H9 (cell line): ENCODE results near the gene IGLL5. TPM values are rescaled to one million over a fixed set of nuclear protein-coding genes. Genes with fewer than 3 reads are reported as not detected.

Experiments
- DNase-seq: peaks from one replicate; pipeline ENCODE4 v3.0.0-alpha.2; 2017
- H2AFZ ChIP-seq: one replicate; pipeline ENCODE4 v1.6.1; 2013; ENCODE audit warnings: mild to moderate bottlenecking, low read length, control low read depth, moderate library complexity
- H2AK5ac ChIP-seq: 2 replicates; pipeline ENCODE4 v1.6.1; 2013; ENCODE audit warnings: low read length, control low read depth, mixed read lengths; ENCODE audit not compliant: insufficient read length
- H2BK120ac ChIP-seq: one replicate; pipeline ENCODE4 v1.6.1; 2013; ENCODE audit warnings: low read depth, mild to moderate bottlenecking, low read length, control low read depth, inconsistent platforms; ENCODE audit not compliant: poor library complexity, severe bottlenecking
- H2BK12ac ChIP-seq: 2 replicates; pipeline ENCODE4 v1.6.1; 2013; ENCODE audit warnings: low read length, control low read depth, mixed read lengths, low read depth; ENCODE audit not compliant: insufficient read length
- H2BK15ac ChIP-seq: 2 replicates; pipeline ENCODE4 v1.6.1; 2013; ENCODE audit warnings: low read depth, low read length, control low read depth
- H2BK20ac ChIP-seq: one replicate; pipeline ENCODE4 v1.6.1; 2013; ENCODE audit warnings: low read depth, mild to moderate bottlenecking, low read length, control low read depth, inconsistent platforms; ENCODE audit not compliant: poor library complexity, severe bottlenecking
- H2BK5ac ChIP-seq: 2 replicates; pipeline ENCODE4 v1.6.1; 2013; ENCODE audit warnings: low read length, control low read depth, mixed read lengths; ENCODE audit not compliant: insufficient read length
- H3K14ac ChIP-seq: 2 replicates; pipeline ENCODE4 v1.6.1; 2013; ENCODE audit warnings: low read length, control low read depth; ENCODE audit not compliant: insufficient read depth
- H3K18ac ChIP-seq: 2 replicates; pipeline ENCODE4 v1.6.1; 2013; ENCODE audit warnings: low read depth, mild to moderate bottlenecking, mixed read lengths, low read length, control low read depth; ENCODE audit not compliant: insufficient read length
- H3K23ac ChIP-seq: 2 replicates; pipeline ENCODE4 v1.6.1; 2013; ENCODE audit warnings: low read length, control low read depth, mixed read lengths, low read depth; ENCODE audit not compliant: insufficient read length
- H3K23me2 ChIP-seq: 2 replicates; pipeline ENCODE4 v1.6.1; 2013; ENCODE audit warnings: low read depth, mild to moderate bottlenecking, mixed read lengths, low read length, control low read depth; ENCODE audit not compliant: insufficient read length, poor library complexity, severe bottlenecking
- H3K27ac ChIP-seq: 2 replicates; pipeline ENCODE4 v1.5.1; 2013; ENCODE audit warnings: low read length, control low read depth, mixed read lengths, low read depth; ENCODE audit not compliant: insufficient read length
- H3K27me3 ChIP-seq: 2 replicates; pipeline ENCODE4 v1.6.1; 2013; ENCODE audit warnings: low read length, control low read depth, inconsistent platforms; ENCODE audit not compliant: insufficient read depth
- H3K4ac ChIP-seq: 2 replicates; pipeline ENCODE4 v1.6.1; 2013; ENCODE audit warnings: low read depth, mild to moderate bottlenecking, control low read depth, inconsistent platforms, low read length, moderate library complexity
- H3K4me1 ChIP-seq: 2 replicates; pipeline ENCODE4 v1.6.1; 2013; ENCODE audit warnings: low read length, control low read depth, inconsistent platforms; ENCODE audit not compliant: insufficient read depth
- H3K4me2 ChIP-seq: 2 replicates; pipeline ENCODE4 v1.6.1; 2013; ENCODE audit warnings: low read length, control low read depth, mixed read lengths; ENCODE audit not compliant: insufficient read length, insufficient read depth
- H3K56ac ChIP-seq: 2 replicates; pipeline ENCODE4 v1.6.1; 2013; ENCODE audit warnings: low read depth, mild to moderate bottlenecking, mixed read lengths, low read length, control low read depth; ENCODE audit not compliant: insufficient read length
- H3K79me1 ChIP-seq: 2 replicates; pipeline ENCODE4 v1.6.1; 2013; ENCODE audit warnings: low read depth, mild to moderate bottlenecking, moderate library complexity, low read length, control low read depth, inconsistent platforms; ENCODE audit not compliant: insufficient read depth, poor library complexity, severe bottlenecking
- H3K79me2 ChIP-seq: 2 replicates; pipeline ENCODE4 v1.6.1; 2013; ENCODE audit warnings: low read length, control low read depth, inconsistent platforms; ENCODE audit not compliant: insufficient read depth
- H3K9ac ChIP-seq: 2 replicates; pipeline ENCODE4 v1.6.1; 2013; ENCODE audit warnings: low read length, control low read depth, mixed read lengths; ENCODE audit not compliant: insufficient read length; ENCODE audit errors: extremely low read depth
- H3K9me3 ChIP-seq: one replicate; pipeline ENCODE4 v1.6.1; 2013; ENCODE audit warnings: low read depth, low read length, inconsistent platforms; ENCODE audit not compliant: control insufficient read depth
- H3T11ph ChIP-seq: one replicate; pipeline ENCODE4 v1.6.1; 2013; ENCODE audit warnings: mild to moderate bottlenecking, low read length, control low read depth, inconsistent platforms
- H4K20me1 ChIP-seq: one replicate; pipeline ENCODE4 v1.6.1; 2013; ENCODE audit not compliant: control insufficient read depth, insufficient read length, insufficient read depth
- H4K5ac ChIP-seq: 2 replicates; pipeline ENCODE4 v1.6.1; 2013; ENCODE audit warnings: low read depth, mild to moderate bottlenecking, mixed read lengths, low read length, control low read depth; ENCODE audit not compliant: insufficient read length
- H4K8ac ChIP-seq: replicated peaks from 2 replicates; pipeline ENCODE4 v1.6.1; 2013; ENCODE audit warnings: low read length, control low read depth, mixed read lengths, low read depth; ENCODE audit not compliant: insufficient read length
- H4K91ac ChIP-seq: 2 replicates; pipeline ENCODE4 v1.6.1; 2013; ENCODE audit warnings: low read depth, mild to moderate bottlenecking, moderate library complexity, mixed read lengths, low read length, control low read depth; ENCODE audit not compliant: insufficient read length
- H3K27ac Mint-ChIP-seq, 3 experiments: 2 replicates in 2 of 3; 3 replicates in 1 of 3; pipeline ENCODE4 v1.8.0; 2020 to 2021; ENCODE audit warnings: mixed read lengths in 3 of 3, mild to moderate bottlenecking in 1 of 3, moderate library complexity in 1 of 3
- H3K27me3 Mint-ChIP-seq: 2 replicates; pipeline ENCODE4 v1.8.0; 2021; ENCODE audit warnings: low read depth, mild to moderate bottlenecking, moderate library complexity, mixed read lengths
- H3K36me3 Mint-ChIP-seq, 3 experiments: 2 replicates in 2 of 3; 3 replicates in 1 of 3; pipeline ENCODE4 v1.8.0; 2020 to 2021; ENCODE audit warnings: low read depth in 3 of 3, mixed read lengths in 3 of 3; ENCODE audit not compliant: insufficient read depth in 1 of 3
- H3K4me1 Mint-ChIP-seq, 2 experiments: 2 replicates each; pipeline ENCODE4 v1.8.0; 2020; ENCODE audit warnings: mixed read lengths in 2 of 2
- H3K4me3 Mint-ChIP-seq, 2 experiments: 2 replicates in 1 of 2; 3 replicates in 1 of 2; pipeline ENCODE4 v1.8.0; 2020 to 2021; ENCODE audit warnings: mild to moderate bottlenecking in 2 of 2, mixed read lengths in 2 of 2, moderate library complexity in 1 of 2
- H3K9me3 Mint-ChIP-seq, 2 experiments: 2 replicates in 1 of 2; 3 replicates in 1 of 2; pipeline ENCODE4 v1.8.0; 2020; ENCODE audit warnings: mild to moderate bottlenecking in 2 of 2, mixed read lengths in 2 of 2, moderate library complexity in 1 of 2
- WGBS: extraction: QIAGEN DNeasy Blood & Tissue Kit; methylation state at CpG from one replicate; pipeline ENCODE4 v1.1.7; 2013; ENCODE audit warnings: missing lambda C conversion rate, low lambda C conversion rate, mixed read lengths; ENCODE audit not compliant: insufficient read length; ENCODE audit errors: extremely low coverage; 5-methylcytosine and 5-hydroxymethylcytosine counted together
- total RNA-seq: library from RNA; stranded (reverse); gene quantifications from 2 replicates; pipeline ENCODE4 v1.2.1, GENCODE V29; 2021
- TF ChIP-seq, protein P1 (sequence below): fragments of 200-600 bp; sonication (generic); conservative IDR thresholded peaks from 3 replicates; pipeline ENCODE4 v1.8.0; 2021; ENCODE audit warnings: antibody characterized with exemption, mild to moderate bottlenecking

IGLL5 gene
- total RNA-seq, 1 experiment from 2014 or later, result not detected

DNA sequence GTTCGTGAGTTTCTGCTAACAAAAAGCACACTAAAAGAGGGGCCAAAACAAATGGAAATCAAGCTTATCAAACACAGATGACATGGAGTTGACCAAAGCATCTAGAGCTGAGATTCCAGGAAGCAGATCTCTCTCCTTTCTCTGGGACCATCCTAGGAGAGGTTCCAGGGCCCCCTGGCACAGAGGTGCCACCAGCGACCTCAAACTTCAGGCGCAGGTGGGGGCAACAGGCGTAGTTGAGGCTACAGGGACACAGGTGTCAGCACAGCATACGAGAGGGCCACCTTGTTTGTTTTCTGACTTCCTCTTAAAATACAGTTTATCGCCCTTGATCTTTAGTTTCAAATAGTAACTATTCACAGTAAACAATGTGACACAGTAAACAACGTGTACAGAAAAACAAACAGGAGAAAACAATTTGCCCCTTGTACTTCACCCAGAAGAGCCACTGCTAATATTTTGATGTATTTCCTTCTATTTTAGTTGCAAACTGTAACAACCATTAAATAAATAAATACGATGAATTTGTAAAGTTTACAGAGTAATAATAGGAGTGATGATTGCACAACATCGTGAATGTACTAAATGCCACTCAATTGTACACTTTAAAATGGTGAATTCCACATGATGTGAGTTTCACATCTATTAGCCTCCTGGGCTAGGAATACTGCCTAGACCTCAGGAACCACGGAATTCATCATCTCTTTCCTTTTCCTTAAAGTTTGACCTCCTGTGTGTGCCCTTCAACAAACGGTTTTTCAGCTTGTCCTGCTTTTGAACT lies 52.2 kb downstream of the IGLL5 start:
- Histone ChIP-seq H2AFZ (no peak overlapping the region), H2AK5ac (no peak overlapping the region), H3T11ph (no peak overlapping the region), H4K8ac (no peak overlapping the region), H3K14ac (no peak overlapping the region), H3K9ac (no peak overlapping the region), H3K23ac (no peak overlapping the region), H2BK20ac (no peak overlapping the region), H3K23me2 (no peaks in the 10 kb centered on the region), H3K79me2 (no peaks in the 10 kb centered on the region), H3K4ac (no peak overlapping the region), H3K4me1 (no peaks in the 10 kb centered on the region), H4K20me1 (no peaks in the 10 kb centered on the region), H4K91ac (no peak overlapping the region), H2BK12ac (no peak overlapping the region), H3K79me1 (no peaks in the 10 kb centered on the region), H3K18ac (no peak overlapping the region), H3K9me3 (no peaks in the 10 kb centered on the region), H4K5ac (no peak overlapping the region), H3K27ac (no peak overlapping the region), H3K4me2 (no peak overlapping the region), H2BK15ac (no peak overlapping the region), H2BK5ac (no peak overlapping the region), H3K56ac (no peak overlapping the region), H2BK120ac (no peak overlapping the region), H3K27me3 (peaks cover 3% of the 10 kb centered on the region; the same call in 1 of the 2 replicates)
- DNase-seq, result no peak
- Mint-ChIP-seq H3K4me1 (peaks cover 4 to 9% of the 10 kb centered on the region in 2 experiments; a peak in 3 of 4 replicates), H3K4me3 (no peak overlapping the region), H3K36me3 (no peaks in the 10 kb centered on the region; a peak in 1 of 7 replicates), H3K9me3 (no peaks in the 10 kb centered on the region), H3K27me3 (peaks cover 83% of the 10 kb centered on the region), H3K27ac (no peak overlapping the region)
- TF ChIP-seq, protein P1, sequence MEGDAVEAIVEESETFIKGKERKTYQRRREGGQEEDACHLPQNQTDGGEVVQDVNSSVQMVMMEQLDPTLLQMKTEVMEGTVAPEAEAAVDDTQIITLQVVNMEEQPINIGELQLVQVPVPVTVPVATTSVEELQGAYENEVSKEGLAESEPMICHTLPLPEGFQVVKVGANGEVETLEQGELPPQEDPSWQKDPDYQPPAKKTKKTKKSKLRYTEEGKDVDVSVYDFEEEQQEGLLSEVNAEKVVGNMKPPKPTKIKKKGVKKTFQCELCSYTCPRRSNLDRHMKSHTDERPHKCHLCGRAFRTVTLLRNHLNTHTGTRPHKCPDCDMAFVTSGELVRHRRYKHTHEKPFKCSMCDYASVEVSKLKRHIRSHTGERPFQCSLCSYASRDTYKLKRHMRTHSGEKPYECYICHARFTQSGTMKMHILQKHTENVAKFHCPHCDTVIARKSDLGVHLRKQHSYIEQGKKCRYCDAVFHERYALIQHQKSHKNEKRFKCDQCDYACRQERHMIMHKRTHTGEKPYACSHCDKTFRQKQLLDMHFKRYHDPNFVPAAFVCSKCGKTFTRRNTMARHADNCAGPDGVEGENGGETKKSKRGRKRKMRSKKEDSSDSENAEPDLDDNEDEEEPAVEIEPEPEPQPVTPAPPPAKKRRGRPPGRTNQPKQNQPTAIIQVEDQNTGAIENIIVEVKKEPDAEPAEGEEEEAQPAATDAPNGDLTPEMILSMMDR, result no peak
- no CpG with 5 or more reads among the region's 11 CpGs for WGBS
